Endothelial cell (in vitro differentiated cells): ENCODE results near the gene NKD1. TPM values are rescaled to one million over a fixed set of nuclear protein-coding genes. Genes with fewer than 3 reads are reported as not detected.

Source experiments
- DNase-seq: peaks from one replicate; pipeline ENCODE4 v3.0.0; 2021; ENCODE audit warnings: low spot score
- H3K27ac Mint-ChIP-seq: one replicate; pipeline ENCODE4 v1.8.0; 2021; ENCODE audit warnings: mixed read lengths, inconsistent platforms; ENCODE audit not compliant: unreplicated experiment
- H3K27me3 Mint-ChIP-seq: one replicate; pipeline ENCODE4 v1.8.0; 2021; ENCODE audit warnings: mild to moderate bottlenecking, moderate library complexity, mixed read lengths, inconsistent platforms; ENCODE audit not compliant: unreplicated experiment
- H3K36me3 Mint-ChIP-seq: one replicate; pipeline ENCODE4 v1.8.0; 2021; ENCODE audit warnings: mild to moderate bottlenecking, low read depth, mixed read lengths, inconsistent platforms; ENCODE audit not compliant: unreplicated experiment
- H3K4me1 Mint-ChIP-seq: one replicate; pipeline ENCODE4 v1.8.0; 2021; ENCODE audit warnings: mild to moderate bottlenecking, mixed read lengths, inconsistent platforms; ENCODE audit not compliant: unreplicated experiment
- H3K4me3 Mint-ChIP-seq: one replicate; pipeline ENCODE4 v1.8.0; 2021; ENCODE audit warnings: mild to moderate bottlenecking, mixed read lengths, inconsistent platforms; ENCODE audit not compliant: unreplicated experiment
- H3K9me3 Mint-ChIP-seq: one replicate; pipeline ENCODE4 v1.8.0; 2021; ENCODE audit warnings: mixed read lengths, inconsistent platforms; ENCODE audit not compliant: unreplicated experiment
- total RNA-seq: library from RNA; stranded (reverse); fragmentation: NEBNext Ultra II Directional; extraction: Animal tissue kit (Norgen Biotek cat#: 25700); gene quantifications from one replicate; pipeline ENCODE4 v1.2.1, GENCODE V29; 2021; ENCODE audit not compliant: unreplicated experiment
- TF ChIP-seq, protein P1 (sequence below): fragments of 200-600 bp; sonication (generic); IDR thresholded peaks from one replicate; pipeline ENCODE4 v1.5.0; 2021; ENCODE audit warnings: antibody characterized with exemption; ENCODE audit not compliant: unreplicated experiment

The NKD1 gene
- total RNA-seq, 1 donor from 2014 or later, result 2.4 TPM

DNA sequence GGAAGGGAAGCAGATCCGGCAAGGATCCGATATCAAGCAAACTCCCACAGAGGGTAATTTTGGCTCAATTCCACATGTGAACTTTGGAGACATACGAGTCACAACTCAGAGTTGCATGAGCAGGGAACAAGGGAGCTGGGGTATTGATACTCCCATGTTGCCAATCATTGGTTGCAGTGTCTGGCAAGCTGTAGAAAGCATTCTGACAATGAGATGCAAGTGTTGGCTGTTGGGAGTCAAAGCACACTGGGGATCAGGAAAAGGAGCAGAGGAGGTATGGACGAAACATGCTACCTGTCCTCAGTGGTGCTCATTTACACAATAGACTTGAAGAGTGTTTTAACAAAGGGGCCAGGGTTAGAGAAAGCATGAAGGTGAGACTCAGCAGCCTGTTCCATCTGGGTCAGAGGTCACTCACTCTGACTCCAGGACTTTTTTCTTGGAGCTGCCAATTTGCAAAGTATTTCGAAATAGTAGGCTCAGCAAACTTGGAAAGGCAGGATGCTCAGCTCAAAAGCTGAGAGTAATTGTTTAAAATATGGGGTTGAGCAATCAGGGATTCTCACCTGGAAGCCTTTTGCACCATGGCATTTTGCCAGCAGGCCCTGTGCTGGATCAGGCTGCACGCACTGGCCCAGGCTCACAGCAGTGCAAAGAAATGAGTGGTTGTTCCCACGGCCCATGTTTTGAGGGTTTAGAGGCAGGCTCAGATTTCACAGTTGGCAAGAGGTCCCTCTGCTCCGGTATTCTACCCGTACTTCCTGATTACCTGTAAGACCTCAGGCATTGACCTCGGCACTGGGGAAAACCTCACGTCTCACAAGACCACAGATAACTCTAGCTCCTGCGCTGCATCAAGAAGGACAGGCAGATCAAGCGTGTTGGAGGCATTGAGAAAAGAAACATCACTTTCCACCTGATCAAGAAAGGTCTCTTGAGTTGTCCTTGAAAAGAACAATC is 17.6 kb upstream of the NKD1 start:
- Mint-ChIP-seq H3K36me3 (peaks cover 2% of the 10 kb centered on the region), H3K4me3 (no peak overlapping the region), H3K27me3 (peaks cover 5% of the 10 kb centered on the region), H3K9me3 (peaks cover 5% of the 10 kb centered on the region), H3K27ac (peak overlapping the region; percentile 50), H3K4me1 (no peaks in the 10 kb centered on the region)
- DNase-seq, result no peak
- TF ChIP-seq, protein P1, sequence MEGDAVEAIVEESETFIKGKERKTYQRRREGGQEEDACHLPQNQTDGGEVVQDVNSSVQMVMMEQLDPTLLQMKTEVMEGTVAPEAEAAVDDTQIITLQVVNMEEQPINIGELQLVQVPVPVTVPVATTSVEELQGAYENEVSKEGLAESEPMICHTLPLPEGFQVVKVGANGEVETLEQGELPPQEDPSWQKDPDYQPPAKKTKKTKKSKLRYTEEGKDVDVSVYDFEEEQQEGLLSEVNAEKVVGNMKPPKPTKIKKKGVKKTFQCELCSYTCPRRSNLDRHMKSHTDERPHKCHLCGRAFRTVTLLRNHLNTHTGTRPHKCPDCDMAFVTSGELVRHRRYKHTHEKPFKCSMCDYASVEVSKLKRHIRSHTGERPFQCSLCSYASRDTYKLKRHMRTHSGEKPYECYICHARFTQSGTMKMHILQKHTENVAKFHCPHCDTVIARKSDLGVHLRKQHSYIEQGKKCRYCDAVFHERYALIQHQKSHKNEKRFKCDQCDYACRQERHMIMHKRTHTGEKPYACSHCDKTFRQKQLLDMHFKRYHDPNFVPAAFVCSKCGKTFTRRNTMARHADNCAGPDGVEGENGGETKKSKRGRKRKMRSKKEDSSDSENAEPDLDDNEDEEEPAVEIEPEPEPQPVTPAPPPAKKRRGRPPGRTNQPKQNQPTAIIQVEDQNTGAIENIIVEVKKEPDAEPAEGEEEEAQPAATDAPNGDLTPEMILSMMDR, result no peak

DNA sequence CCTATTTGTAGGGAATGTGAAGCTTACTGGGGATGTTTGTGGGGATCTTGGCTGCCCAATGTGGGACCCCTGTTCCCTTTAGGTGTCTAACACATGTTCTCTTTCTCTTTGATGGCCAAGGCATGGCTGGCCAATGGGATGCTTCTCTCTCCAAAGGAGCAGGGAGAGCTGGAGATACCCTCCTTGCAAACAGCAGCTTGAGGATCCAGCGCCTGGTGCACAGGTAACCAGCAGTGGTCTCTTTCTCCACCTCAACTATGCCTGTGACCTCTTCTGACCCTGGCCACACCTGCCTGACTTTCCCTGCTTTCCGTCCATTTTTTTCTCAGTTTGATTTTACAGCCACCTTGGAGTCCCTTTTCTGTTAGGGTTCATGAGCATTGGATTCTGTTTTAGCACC is 16.8 kb upstream of the NKD1 start:
- peaks cover 5% of the 10 kb centered on the region for H3K9me3 Mint-ChIP-seq
- no peak overlapping the region for H3K27ac Mint-ChIP-seq
- H3K4me3 Mint-ChIP-seq, result no peak overlapping the region

DNA sequence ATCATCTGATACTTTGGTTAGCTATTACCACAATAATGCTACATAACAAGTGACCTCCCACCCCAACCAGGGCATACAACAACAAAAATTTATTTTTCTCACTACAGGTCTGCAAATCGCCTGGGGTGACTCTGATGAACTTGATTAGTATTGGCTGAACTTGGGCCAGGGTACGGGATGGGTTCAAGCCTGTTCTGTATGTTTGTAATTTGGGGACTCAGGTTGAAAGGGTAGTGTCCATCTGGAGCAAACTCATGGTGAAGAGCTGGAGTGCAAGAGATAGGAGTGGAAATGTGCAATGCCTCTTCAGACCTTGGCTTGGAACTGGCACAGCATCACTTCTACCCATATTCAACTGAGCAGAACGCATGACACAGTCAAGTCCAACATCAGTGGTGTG is 16.3 kb upstream of the NKD1 start:
- peaks cover 2% of the 10 kb centered on the region for H3K36me3 Mint-ChIP-seq
- no peak for DNase-seq
- peaks cover 5% of the 10 kb centered on the region for H3K27me3 Mint-ChIP-seq
- TF ChIP-seq, protein P1, result no peak
- H3K4me1 Mint-ChIP-seq, result no peaks in the 10 kb centered on the region
- no peak overlapping the region for H3K4me3 Mint-ChIP-seq
- no peak overlapping the region for H3K27ac Mint-ChIP-seq
- H3K9me3 Mint-ChIP-seq, result peaks cover 5% of the 10 kb centered on the region

More for the DNA sequence above, 16.8 kb upstream of the NKD1 start:
- DNase-seq, result no peak
- Mint-ChIP-seq H3K4me1 (no peaks in the 10 kb centered on the region), H3K27me3 (peaks cover 5% of the 10 kb centered on the region), H3K36me3 (peaks cover 2% of the 10 kb centered on the region)
- TF ChIP-seq, protein P1, result no peak

DNA sequence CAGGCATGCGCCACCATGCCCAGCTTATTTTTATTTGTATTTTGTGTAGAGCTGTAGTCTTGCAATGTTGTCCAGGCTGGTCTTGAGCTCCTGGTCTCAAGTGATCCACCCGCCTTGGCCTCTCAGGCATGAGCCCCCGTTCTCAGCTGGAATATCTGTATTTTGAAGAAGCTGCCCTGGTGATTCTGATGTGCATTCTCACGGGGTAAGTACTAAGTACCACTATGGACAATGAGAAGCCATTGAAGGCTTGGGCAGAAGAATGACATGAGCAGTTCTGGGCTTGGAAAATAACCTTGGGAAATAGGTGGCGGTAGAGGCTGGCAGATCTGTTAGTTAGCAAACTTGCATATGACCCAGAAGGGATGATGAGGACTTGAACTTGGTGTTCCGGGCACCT is 15.6 kb upstream of the NKD1 start:
- TF ChIP-seq, protein P1, result no peak
- H3K27ac Mint-ChIP-seq, result no peak overlapping the region
- H3K27me3 Mint-ChIP-seq, result peaks cover 5% of the 10 kb centered on the region
- H3K36me3 Mint-ChIP-seq, result peaks cover 2% of the 10 kb centered on the region
- H3K4me3 Mint-ChIP-seq, result no peak overlapping the region
- H3K4me1 Mint-ChIP-seq, result no peaks in the 10 kb centered on the region
- DNase-seq, result no peak
- H3K9me3 Mint-ChIP-seq, result peaks cover 5% of the 10 kb centered on the region

DNA sequence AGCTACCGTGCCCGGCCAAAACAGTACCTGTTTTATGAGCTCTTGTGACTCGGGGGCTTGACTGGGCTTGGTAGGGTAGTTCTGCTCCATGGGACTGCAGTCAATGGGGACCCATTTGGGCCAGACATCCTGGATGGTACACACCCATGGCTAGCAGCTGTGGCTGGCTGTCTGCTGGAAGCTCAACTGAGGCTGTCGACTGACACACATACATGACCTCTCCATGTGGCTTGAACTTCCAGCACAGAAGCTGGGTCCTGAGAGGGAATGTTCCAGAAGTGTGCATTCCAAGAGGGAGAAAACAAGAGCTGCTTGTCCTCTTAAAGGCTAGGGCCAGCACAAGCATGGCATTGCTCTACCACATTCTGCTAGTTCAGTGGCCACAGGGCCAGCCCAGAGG is 14.9 kb upstream of the NKD1 start:
- Mint-ChIP-seq H3K27me3 (peaks cover 5% of the 10 kb centered on the region), H3K4me1 (no peaks in the 10 kb centered on the region), H3K9me3 (peaks cover 5% of the 10 kb centered on the region), H3K4me3 (no peak overlapping the region), H3K27ac (no peak overlapping the region), H3K36me3 (peaks cover 2% of the 10 kb centered on the region)
- TF ChIP-seq, protein P1, result no peak
- no peak for DNase-seq
